OCI-LY1 (cell line): ENCODE measurements around the gene RGMA.

ENCODE experiments used
- H2AFZ ChIP-seq: fragments of 200-600 bp; sonication (generic), shearing (Covaris generic); 2 replicates; pipeline ENCODE4 v1.6.0; 2014; ENCODE audit warnings: antibody characterized with exemption, mild to moderate bottlenecking, low read length
- H3F3A ChIP-seq: fragments of 200-600 bp; sonication (generic), shearing (Covaris generic); 2 replicates; pipeline ENCODE4 v1.6.0; 2014; ENCODE audit warnings: mild to moderate bottlenecking, antibody characterized with exemption, low read length, moderate library complexity; ENCODE audit not compliant: insufficient read depth
- H3K27ac ChIP-seq: fragments of 200-600 bp; sonication (generic); 2 replicates; pipeline ENCODE4 v1.5.1; 2014; ENCODE audit warnings: low read length, mixed run types, mild to moderate bottlenecking, low read depth; ENCODE audit not compliant: poor library complexity, severe bottlenecking
- H3K27me3 ChIP-seq: fragments of 200-600 bp; sonication (generic); 2 replicates; pipeline ENCODE4 v1.6.0; 2014; ENCODE audit warnings: antibody characterized with exemption, mild to moderate bottlenecking, low read length, moderate library complexity; ENCODE audit not compliant: insufficient read depth
- H3K36me3 ChIP-seq: fragments of 200-600 bp; sonication (generic); 2 replicates; pipeline ENCODE4 v1.6.1; 2014; ENCODE audit warnings: mild to moderate bottlenecking, antibody characterized with exemption, low read length, moderate library complexity, mixed read lengths; ENCODE audit not compliant: insufficient read depth
- H3K4me1 ChIP-seq: fragments of 200-600 bp; sonication (generic); 2 replicates; pipeline ENCODE4 v1.5.1; 2014; ENCODE audit warnings: mild to moderate bottlenecking, low read length, moderate library complexity; ENCODE audit not compliant: insufficient read depth, severe bottlenecking
- H3K4me2 ChIP-seq: fragments of 200-600 bp; sonication (generic), shearing (Covaris generic); 2 replicates; pipeline ENCODE4 v1.6.1; 2014; ENCODE audit warnings: low read length
- H3K4me3 ChIP-seq: fragments of 200-600 bp; sonication (generic); 2 replicates; pipeline ENCODE4 v1.5.1; 2014; ENCODE audit warnings: low read length, low read depth, mild to moderate bottlenecking, mixed read lengths; ENCODE audit not compliant: poor library complexity, severe bottlenecking
- H3K79me2 ChIP-seq: fragments of 200-600 bp; shearing (Covaris generic); 2 replicates; pipeline ENCODE4 v1.6.1; 2016; ENCODE audit warnings: mixed run types, low read length, mixed read lengths; ENCODE audit not compliant: insufficient read depth
- H3K9ac ChIP-seq: fragments of 200-600 bp; sonication (generic), shearing (Covaris generic); 2 replicates; pipeline ENCODE4 v1.6.1; 2014; ENCODE audit warnings: mild to moderate bottlenecking, low read length, mixed read lengths
- H3K9me2 ChIP-seq: fragments of 200-600 bp; sonication (generic), shearing (Covaris generic); 2 replicates; pipeline ENCODE4 v1.6.1; 2014; ENCODE audit warnings: low read depth, mild to moderate bottlenecking, low read length, mixed read lengths
- H3K9me3 ChIP-seq: fragments of 200-600 bp; shearing (Covaris generic); 2 replicates; pipeline ENCODE4 v1.6.1; 2014; ENCODE audit warnings: low read length, mixed read lengths
- H4K20me1 ChIP-seq: fragments of 200-600 bp; sonication (generic), shearing (Covaris generic); 2 replicates; pipeline ENCODE4 v1.6.0; 2016; ENCODE audit warnings: mild to moderate bottlenecking, low read length; ENCODE audit not compliant: insufficient read depth
- EZH2 ChIP-seq: fragments of 200-600 bp; sonication (generic), shearing (Covaris generic); IDR thresholded peaks from 2 replicates; pipeline ENCODE4 v1.8.0; 2017; ENCODE audit warnings: borderline replicate concordance, mixed run types, mild to moderate bottlenecking, antibody characterized with exemption, low read length, moderate library complexity, mixed read lengths
- TF ChIP-seq, protein P1 (sequence below): fragments of 200-600 bp; sonication (generic), shearing (Covaris generic); IDR thresholded peaks from 2 replicates; pipeline ENCODE4 v1.5.1; 2017; ENCODE audit warnings: mild to moderate bottlenecking, antibody characterized with exemption, low read length, moderate library complexity, mixed read lengths

Gene RGMA

DNA sequence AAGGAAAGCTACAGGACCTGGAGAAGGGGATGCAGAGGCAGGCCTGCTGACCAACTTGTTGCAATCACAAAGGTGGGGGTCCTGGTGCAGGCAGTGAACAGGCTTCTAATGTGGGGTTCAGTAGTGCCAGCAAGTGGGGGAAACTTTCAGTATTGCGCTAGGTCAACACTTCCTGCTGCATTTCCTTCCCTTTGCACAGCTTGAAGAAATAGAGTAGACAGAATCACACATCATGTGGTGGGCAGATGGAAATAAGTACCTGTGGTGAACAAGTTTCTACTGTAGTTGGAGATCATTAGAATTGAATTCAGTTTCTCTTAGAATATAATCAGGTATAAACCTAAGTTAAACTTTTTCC is 63.4 kb downstream of the RGMA start:
- no peaks in the 10 kb centered on the region for H4K20me1 ChIP-seq
- no peaks in the 10 kb centered on the region for H3F3A ChIP-seq
- H3K4me3 ChIP-seq, result no peak overlapping the region
- no peaks in the 10 kb centered on the region for H3K79me2 ChIP-seq
- H3K27me3 ChIP-seq, result no peaks in the 10 kb centered on the region
- H3K9me3 ChIP-seq, result no peaks in the 10 kb centered on the region
- H3K9me2 ChIP-seq, result no peaks in the 10 kb centered on the region
- H3K9ac ChIP-seq, result no peak overlapping the region
- no peak for TF ChIP-seq EZH2
- TF ChIP-seq, protein P1, sequence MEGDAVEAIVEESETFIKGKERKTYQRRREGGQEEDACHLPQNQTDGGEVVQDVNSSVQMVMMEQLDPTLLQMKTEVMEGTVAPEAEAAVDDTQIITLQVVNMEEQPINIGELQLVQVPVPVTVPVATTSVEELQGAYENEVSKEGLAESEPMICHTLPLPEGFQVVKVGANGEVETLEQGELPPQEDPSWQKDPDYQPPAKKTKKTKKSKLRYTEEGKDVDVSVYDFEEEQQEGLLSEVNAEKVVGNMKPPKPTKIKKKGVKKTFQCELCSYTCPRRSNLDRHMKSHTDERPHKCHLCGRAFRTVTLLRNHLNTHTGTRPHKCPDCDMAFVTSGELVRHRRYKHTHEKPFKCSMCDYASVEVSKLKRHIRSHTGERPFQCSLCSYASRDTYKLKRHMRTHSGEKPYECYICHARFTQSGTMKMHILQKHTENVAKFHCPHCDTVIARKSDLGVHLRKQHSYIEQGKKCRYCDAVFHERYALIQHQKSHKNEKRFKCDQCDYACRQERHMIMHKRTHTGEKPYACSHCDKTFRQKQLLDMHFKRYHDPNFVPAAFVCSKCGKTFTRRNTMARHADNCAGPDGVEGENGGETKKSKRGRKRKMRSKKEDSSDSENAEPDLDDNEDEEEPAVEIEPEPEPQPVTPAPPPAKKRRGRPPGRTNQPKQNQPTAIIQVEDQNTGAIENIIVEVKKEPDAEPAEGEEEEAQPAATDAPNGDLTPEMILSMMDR, result no peak
- H3K36me3 ChIP-seq, result peaks cover 68% of the 10 kb centered on the region
- H3K4me2 ChIP-seq, result no peak overlapping the region
- H3K27ac ChIP-seq, result no peak overlapping the region
- no peak overlapping the region for H2AFZ ChIP-seq
- peaks cover 14% of the 10 kb centered on the region for H3K4me1 ChIP-seq

DNA sequence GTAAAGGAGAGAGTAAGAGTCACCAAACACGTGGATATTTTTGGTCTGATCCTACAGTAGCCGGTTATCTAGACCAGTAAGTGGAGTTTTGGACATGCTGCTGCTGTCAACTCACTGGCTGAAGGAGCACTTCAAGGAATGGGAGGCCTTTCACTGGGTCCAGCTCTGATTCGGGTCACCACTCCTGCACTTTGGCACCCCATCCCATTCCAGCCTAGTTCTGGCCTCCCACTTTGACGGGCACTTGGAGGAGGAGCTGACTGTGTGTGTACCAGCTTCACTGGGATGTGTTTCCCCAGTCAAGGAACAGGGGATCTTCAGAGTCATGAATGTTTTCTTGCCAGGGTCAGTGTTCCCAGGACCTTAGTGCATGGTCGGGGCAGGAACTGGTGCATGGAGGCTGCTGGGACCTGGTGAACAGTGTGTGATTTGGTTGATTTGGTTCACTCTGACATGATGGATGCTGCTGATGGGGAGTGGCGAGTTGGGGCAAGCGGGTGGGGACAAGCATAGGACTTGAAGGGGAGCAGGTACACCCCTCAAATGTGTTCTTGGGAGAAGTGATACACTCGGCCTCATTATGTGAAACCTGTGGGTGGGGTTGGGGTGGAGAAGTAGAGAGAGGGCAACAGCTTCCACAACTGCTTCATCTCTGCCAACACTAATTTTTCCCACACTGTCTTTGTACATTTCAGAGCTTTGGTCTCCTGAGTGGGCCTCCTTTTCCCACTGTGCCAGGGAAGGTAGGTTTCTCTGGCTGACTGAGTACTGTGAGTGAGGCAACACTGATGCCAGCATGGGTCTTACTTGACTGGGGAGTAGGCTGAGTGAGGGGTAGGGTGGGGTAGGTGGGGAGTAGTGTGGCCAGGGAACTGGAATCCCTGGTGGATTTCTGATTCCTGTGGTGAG is 64.0 kb downstream of the RGMA start:
- Histone ChIP-seq H3K9ac (no peak overlapping the region), H2AFZ (no peak overlapping the region), H3K4me1 (peaks cover 12% of the 10 kb centered on the region), H3F3A (no peaks in the 10 kb centered on the region), H3K9me2 (no peaks in the 10 kb centered on the region), H3K27ac (no peak overlapping the region), H3K27me3 (no peaks in the 10 kb centered on the region), H3K79me2 (no peaks in the 10 kb centered on the region), H3K4me2 (no peak overlapping the region), H3K9me3 (no peaks in the 10 kb centered on the region), H3K36me3 (peaks cover 74% of the 10 kb centered on the region), H4K20me1 (no peaks in the 10 kb centered on the region), H3K4me3 (no peak overlapping the region)
- no peak for TF ChIP-seq EZH2
- TF ChIP-seq, protein P1, result no peak

DNA sequence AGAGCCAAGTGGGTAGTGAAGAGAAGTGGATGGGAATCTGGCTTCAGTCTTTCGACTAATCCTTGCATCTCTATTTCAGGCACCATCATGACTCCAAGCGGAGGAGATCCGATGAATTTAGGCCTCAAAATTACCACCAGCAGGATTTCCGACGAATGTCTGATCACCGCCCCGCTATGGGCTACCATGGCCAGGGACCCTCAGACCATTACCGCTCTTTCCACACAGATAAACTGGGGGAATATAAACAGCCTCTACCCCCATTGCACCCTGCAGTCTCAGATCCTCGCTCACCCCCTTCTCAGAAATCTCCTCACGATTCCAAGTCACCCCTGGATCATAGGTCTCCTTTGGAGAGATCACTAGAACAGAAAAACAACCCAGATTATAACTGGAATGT is 64.7 kb downstream of the RGMA start:
- H3K27ac ChIP-seq, result no peak overlapping the region
- TF ChIP-seq, protein P1, result no peak
- no peak for TF ChIP-seq EZH2
- H3K4me2 ChIP-seq, result no peak overlapping the region
- no peaks in the 10 kb centered on the region for H3K27me3 ChIP-seq
- no peaks in the 10 kb centered on the region for H3K79me2 ChIP-seq
- no peaks in the 10 kb centered on the region for H3K9me3 ChIP-seq
- H3F3A ChIP-seq, result no peaks in the 10 kb centered on the region
- no peaks in the 10 kb centered on the region for H3K9me2 ChIP-seq
- peaks cover 6% of the 10 kb centered on the region for H3K4me1 ChIP-seq
- no peak overlapping the region for H3K9ac ChIP-seq
- H4K20me1 ChIP-seq, result no peaks in the 10 kb centered on the region
- no peak overlapping the region for H2AFZ ChIP-seq
- H3K4me3 ChIP-seq, result no peak overlapping the region
- peaks cover 81% of the 10 kb centered on the region for H3K36me3 ChIP-seq
